DOHH2 (cell line): ENCODE results near the gene KCTD12.
"Not testable (repeated sequence)": the region's sequence is repeated elsewhere in the genome, so short reads cannot be mapped to it uniquely, and the experiment has no call there.

Experiments used
- H3F3A ChIP-seq: fragments of 200-600 bp; sonication (generic), shearing (Covaris generic); 2 replicates; pipeline ENCODE4 v1.6.0; 2016; ENCODE audit warnings: antibody characterized with exemption, mild to moderate bottlenecking; ENCODE audit not compliant: control insufficient read depth, insufficient read depth
- H3K27ac ChIP-seq: fragments of 200-600 bp; sonication (generic); 2 replicates; pipeline ENCODE4 v1.5.1; 2014; ENCODE audit warnings: low read depth, mild to moderate bottlenecking, low read length, moderate library complexity
- H3K27me3 ChIP-seq: fragments of 200-600 bp; sonication (generic); 2 replicates; pipeline ENCODE4 v1.6.1; 2014; ENCODE audit warnings: mild to moderate bottlenecking, low read length, mixed read lengths; ENCODE audit not compliant: control insufficient read depth
- H3K36me3 ChIP-seq: fragments of 200-600 bp; sonication (generic); 2 replicates; pipeline ENCODE4 v1.6.1; 2014; ENCODE audit warnings: mild to moderate bottlenecking, low read length, moderate library complexity, mixed read lengths; ENCODE audit not compliant: control insufficient read depth
- H3K4me1 ChIP-seq: fragments of 200-600 bp; sonication (generic); 2 replicates; pipeline ENCODE4 v1.6.1; 2014; ENCODE audit warnings: mild to moderate bottlenecking, low read length, mixed read lengths; ENCODE audit not compliant: control insufficient read depth
- H3K4me2 ChIP-seq: fragments of 200-600 bp; sonication (generic); 2 replicates; pipeline ENCODE4 v1.6.0; 2014; ENCODE audit warnings: mild to moderate bottlenecking, low read length, moderate library complexity
- H3K4me3 ChIP-seq: fragments of 200-600 bp; sonication (generic); 2 replicates; pipeline ENCODE4 v1.5.1; 2014; ENCODE audit warnings: mild to moderate bottlenecking, low read length, mixed read lengths
- H3K79me2 ChIP-seq: fragments of 200-600 bp; sonication (generic); 2 replicates; pipeline ENCODE4 v1.6.1; 2014; ENCODE audit warnings: mild to moderate bottlenecking, low read length, mixed read lengths; ENCODE audit not compliant: control insufficient read depth
- H3K9me2 ChIP-seq: fragments of 200-600 bp; sonication (generic); replicated peaks from 2 replicates; pipeline ENCODE4 v1.6.1; 2014; ENCODE audit warnings: mild to moderate bottlenecking, low read length, mixed read lengths; ENCODE audit not compliant: control insufficient read depth
- H3K9me3 ChIP-seq: fragments of 200-600 bp; sonication (generic); 2 replicates; pipeline ENCODE4 v1.6.1; 2014; ENCODE audit warnings: antibody characterized with exemption, low read length, mixed read lengths; ENCODE audit not compliant: control insufficient read depth, insufficient read depth
- H4K20me1 ChIP-seq: fragments of 200-600 bp; sonication (generic); 2 replicates; pipeline ENCODE4 v1.6.0; 2014; ENCODE audit warnings: low read depth, mild to moderate bottlenecking, antibody characterized with exemption, low read length, moderate library complexity; ENCODE audit not compliant: control insufficient read depth, insufficient read depth
- EZH2phosphoT487 ChIP-seq: fragments of 200-600 bp; sonication (generic); IDR thresholded peaks from 2 replicates; pipeline ENCODE4 v1.6.1; 2017; ENCODE audit warnings: borderline replicate concordance, mild to moderate bottlenecking, antibody characterized with exemption, low read length, moderate library complexity, mixed read lengths
- TF ChIP-seq, protein P1 (sequence below): fragments of 200-600 bp; sonication (generic); IDR thresholded peaks from one replicate; pipeline ENCODE4 v1.5.1; 2014; ENCODE audit warnings: antibody characterized with exemption, mild to moderate bottlenecking, low read depth, low read length; ENCODE audit not compliant: poor library complexity, severe bottlenecking

Gene KCTD12

DNA sequence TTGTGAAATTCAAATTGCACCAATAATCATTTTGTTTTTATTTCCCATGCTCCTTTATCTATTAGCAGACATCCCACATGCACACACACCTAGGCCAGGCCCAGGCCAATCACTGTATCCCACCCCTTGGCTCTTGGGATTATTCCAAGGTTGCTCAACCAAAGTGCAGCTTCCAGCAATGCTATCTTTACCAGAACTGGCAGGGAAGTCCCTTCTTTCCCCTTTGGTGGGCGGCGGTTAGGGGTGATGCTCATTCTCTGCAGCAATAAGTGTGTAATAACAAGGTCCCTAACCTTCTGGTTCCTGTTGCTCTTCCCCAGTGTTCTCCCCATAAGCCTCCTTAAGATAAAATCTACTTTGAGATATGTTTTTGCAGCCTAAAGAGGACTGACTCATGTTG is 18.3 kb upstream of the KCTD12 start:
- Histone ChIP-seq H3K9me3 (peaks cover 3% of the 10 kb centered on the region; the same call in 1 of the 2 replicates), H3K27ac (no peak overlapping the region), H3K9me2 (no peaks in the 10 kb centered on the region), H3F3A (no peaks in the 10 kb centered on the region), H3K79me2 (no peaks in the 10 kb centered on the region), H3K4me1 (no peaks in the 10 kb centered on the region), H3K4me3 (no peak overlapping the region), H3K27me3 (peaks cover 35% of the 10 kb centered on the region), H3K4me2 (no peak overlapping the region), H4K20me1 (no peaks in the 10 kb centered on the region), H3K36me3 (no peaks in the 10 kb centered on the region)
- TF ChIP-seq, protein P1, sequence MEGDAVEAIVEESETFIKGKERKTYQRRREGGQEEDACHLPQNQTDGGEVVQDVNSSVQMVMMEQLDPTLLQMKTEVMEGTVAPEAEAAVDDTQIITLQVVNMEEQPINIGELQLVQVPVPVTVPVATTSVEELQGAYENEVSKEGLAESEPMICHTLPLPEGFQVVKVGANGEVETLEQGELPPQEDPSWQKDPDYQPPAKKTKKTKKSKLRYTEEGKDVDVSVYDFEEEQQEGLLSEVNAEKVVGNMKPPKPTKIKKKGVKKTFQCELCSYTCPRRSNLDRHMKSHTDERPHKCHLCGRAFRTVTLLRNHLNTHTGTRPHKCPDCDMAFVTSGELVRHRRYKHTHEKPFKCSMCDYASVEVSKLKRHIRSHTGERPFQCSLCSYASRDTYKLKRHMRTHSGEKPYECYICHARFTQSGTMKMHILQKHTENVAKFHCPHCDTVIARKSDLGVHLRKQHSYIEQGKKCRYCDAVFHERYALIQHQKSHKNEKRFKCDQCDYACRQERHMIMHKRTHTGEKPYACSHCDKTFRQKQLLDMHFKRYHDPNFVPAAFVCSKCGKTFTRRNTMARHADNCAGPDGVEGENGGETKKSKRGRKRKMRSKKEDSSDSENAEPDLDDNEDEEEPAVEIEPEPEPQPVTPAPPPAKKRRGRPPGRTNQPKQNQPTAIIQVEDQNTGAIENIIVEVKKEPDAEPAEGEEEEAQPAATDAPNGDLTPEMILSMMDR, result no peak
- no peak for TF ChIP-seq EZH2phosphoT487

DNA sequence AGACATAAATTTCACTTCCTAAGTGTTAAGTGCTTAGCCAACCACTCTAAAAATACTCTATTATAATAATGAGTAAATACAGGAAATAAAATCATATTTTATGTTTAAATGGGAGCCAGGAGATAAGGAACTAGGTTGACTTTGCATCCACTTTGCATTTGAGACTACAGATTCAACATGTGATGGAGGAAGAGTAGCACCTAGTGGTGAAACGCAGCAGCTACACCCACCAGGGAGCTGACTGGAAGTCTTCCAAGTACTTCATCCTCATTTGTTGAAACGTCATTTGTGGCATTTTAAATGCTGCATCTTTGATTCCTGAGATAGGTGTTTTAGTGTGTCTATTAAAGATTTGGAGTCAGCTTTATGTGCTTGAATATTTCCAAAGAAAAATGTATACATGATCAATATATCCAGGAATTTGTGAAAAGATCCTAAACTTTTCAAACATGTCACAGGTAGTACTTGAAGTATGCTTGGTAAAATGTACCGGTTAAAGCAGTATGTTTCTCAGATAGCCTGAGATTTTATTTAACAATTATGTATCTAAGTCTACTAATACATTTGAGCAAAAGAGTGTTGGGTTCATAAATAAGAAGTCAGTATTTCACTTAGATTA is 17.4 kb upstream of the KCTD12 start:
- Histone ChIP-seq H3K27me3 (peaks cover 32% of the 10 kb centered on the region), H3K9me2 (no peaks in the 10 kb centered on the region), H3K27ac (no peak overlapping the region), H3K4me3 (no peak overlapping the region), H4K20me1 (no peaks in the 10 kb centered on the region), H3K4me1 (no peaks in the 10 kb centered on the region), H3K36me3 (no peaks in the 10 kb centered on the region), H3K79me2 (no peaks in the 10 kb centered on the region), H3K4me2 (no peak overlapping the region), H3F3A (no peaks in the 10 kb centered on the region), H3K9me3 (peaks cover 9% of the 10 kb centered on the region; the same call in 1 of the 2 replicates)
- TF ChIP-seq, protein P1, result peak; percentile 91
- TF ChIP-seq EZH2phosphoT487, result no peak

DNA sequence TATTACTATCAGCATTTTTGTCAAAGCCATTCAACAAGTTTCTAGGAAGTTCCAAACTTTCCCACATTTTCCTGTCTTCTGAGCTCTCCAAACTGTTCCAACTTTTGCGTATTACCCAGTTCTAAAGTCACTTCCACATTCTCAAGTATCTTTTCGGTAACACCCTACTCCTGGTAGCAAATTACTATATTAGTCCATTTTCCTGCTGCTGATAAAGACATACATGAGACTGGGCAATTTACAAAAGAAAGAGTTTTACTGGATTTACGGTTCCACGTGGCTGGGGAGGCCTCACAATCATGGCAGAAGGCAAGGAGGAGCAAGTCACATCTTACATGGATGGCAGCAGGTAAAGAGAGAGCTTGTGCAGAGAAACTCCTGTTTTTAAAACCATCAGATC is 12.9 kb upstream of the KCTD12 start:
- H3K27me3 ChIP-seq, result peaks cover 23% of the 10 kb centered on the region
- H3K4me1 ChIP-seq, H4K20me1 ChIP-seq, H3K4me3 ChIP-seq, H3K9me2 ChIP-seq, H3K79me2 ChIP-seq, H3K9me3 ChIP-seq, H3K4me2 ChIP-seq, H3K36me3 ChIP-seq, H3F3A ChIP-seq, H3K27ac ChIP-seq: not testable (repeated sequence)

DNA sequence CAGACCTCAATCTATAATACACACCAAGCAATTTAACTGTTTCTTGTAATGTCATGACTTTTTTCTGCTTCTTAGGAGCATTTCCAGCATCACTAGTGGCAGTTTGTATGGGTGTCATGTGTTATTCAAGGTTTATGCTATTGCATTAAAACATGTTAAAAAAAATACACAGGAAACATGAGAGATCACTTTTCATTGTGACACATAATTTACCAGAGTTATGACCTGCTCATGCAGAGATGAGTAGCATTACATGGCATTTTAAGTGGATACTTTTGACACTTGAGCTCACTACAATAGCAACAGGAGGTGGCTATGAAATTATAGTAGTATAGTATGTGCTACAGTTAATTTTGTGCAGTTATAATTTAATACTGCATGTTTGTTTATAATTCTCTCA is 11.0 kb upstream of the KCTD12 start:
- H3K4me2 ChIP-seq, H3K79me2 ChIP-seq, H4K20me1 ChIP-seq, H3K4me1 ChIP-seq, H3K4me3 ChIP-seq, H3K27ac ChIP-seq, H3K36me3 ChIP-seq, H3K9me2 ChIP-seq, H3F3A ChIP-seq, H3K9me3 ChIP-seq: not testable (repeated sequence)
- peaks cover 37% of the 10 kb centered on the region for H3K27me3 ChIP-seq
